Uterus (tissue), 2 donors: ENCODE data around the gene PKNOX2.

Source experiments
- POLR2A ChIP-seq, 2 donors: fragments of 450-650 bp; IDR thresholded peaks; one replicate each; pipeline ENCODE4 v1.6.1; 2016; ENCODE audit warnings: antibody characterized with exemption in 2 of 2, mild to moderate bottlenecking in 1 of 2, moderate library complexity in 1 of 2
- TF ChIP-seq, protein P1 (sequence below), 4 experiments: fragments of 200-600 bp in 2 of 4; fragments of 450-650 bp in 2 of 4; sonication (generic) in 2 of 4; IDR thresholded peaks; one replicate each; pipeline ENCODE4 v1.5.1; 2016 to 2019; ENCODE audit warnings: antibody characterized with exemption in 4 of 4, mild to moderate bottlenecking in 2 of 4, moderate library complexity in 1 of 4

DNA sequence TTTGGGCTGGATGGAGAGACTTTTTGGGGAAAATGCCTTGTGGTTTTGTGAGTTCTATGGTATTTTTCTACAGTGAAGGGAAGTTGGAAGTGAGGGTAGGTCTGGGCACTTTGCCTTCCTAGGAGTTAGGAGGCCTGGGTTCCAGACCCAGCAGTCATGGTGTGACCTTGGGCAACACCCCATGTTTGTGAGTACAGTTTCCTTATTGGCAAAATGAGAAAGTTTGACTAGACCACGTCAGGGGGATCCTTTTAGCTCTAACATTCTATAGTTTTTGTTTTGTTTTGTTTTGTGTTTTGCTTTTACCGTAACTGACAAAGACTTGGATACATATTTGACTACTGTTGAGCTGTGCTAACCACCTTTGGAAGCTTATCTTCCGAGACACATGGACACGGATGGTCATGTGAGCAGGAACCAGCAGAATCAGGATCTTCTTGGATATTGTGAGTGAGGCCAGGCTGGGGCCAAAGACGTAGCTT, 109.0 kb downstream of the PKNOX2 start:
- TF ChIP-seq, protein P1, sequence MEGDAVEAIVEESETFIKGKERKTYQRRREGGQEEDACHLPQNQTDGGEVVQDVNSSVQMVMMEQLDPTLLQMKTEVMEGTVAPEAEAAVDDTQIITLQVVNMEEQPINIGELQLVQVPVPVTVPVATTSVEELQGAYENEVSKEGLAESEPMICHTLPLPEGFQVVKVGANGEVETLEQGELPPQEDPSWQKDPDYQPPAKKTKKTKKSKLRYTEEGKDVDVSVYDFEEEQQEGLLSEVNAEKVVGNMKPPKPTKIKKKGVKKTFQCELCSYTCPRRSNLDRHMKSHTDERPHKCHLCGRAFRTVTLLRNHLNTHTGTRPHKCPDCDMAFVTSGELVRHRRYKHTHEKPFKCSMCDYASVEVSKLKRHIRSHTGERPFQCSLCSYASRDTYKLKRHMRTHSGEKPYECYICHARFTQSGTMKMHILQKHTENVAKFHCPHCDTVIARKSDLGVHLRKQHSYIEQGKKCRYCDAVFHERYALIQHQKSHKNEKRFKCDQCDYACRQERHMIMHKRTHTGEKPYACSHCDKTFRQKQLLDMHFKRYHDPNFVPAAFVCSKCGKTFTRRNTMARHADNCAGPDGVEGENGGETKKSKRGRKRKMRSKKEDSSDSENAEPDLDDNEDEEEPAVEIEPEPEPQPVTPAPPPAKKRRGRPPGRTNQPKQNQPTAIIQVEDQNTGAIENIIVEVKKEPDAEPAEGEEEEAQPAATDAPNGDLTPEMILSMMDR (IDR thresholded peaks at IDR 0.05): no peak
- TF ChIP-seq POLR2A (IDR thresholded peaks at IDR 0.05): no peak
